Endothelial cell (in vitro differentiated cells): Measurements from ENCODE around the gene PLOD3. TPM values are rescaled to one million over a fixed set of nuclear protein-coding genes. Genes with fewer than 3 reads are reported as not detected.

Experiments used
- DNase-seq: peaks from one replicate; pipeline ENCODE4 v3.0.0; 2021; ENCODE audit warnings: low spot score
- H3K27ac Mint-ChIP-seq: one replicate; pipeline ENCODE4 v1.8.0; 2021; ENCODE audit warnings: mixed read lengths, inconsistent platforms; ENCODE audit not compliant: unreplicated experiment
- H3K27me3 Mint-ChIP-seq: one replicate; pipeline ENCODE4 v1.8.0; 2021; ENCODE audit warnings: mild to moderate bottlenecking, moderate library complexity, mixed read lengths, inconsistent platforms; ENCODE audit not compliant: unreplicated experiment
- H3K36me3 Mint-ChIP-seq: one replicate; pipeline ENCODE4 v1.8.0; 2021; ENCODE audit warnings: mild to moderate bottlenecking, low read depth, mixed read lengths, inconsistent platforms; ENCODE audit not compliant: unreplicated experiment
- H3K4me1 Mint-ChIP-seq: one replicate; pipeline ENCODE4 v1.8.0; 2021; ENCODE audit warnings: mild to moderate bottlenecking, mixed read lengths, inconsistent platforms; ENCODE audit not compliant: unreplicated experiment
- H3K4me3 Mint-ChIP-seq: one replicate; pipeline ENCODE4 v1.8.0; 2021; ENCODE audit warnings: mild to moderate bottlenecking, mixed read lengths, inconsistent platforms; ENCODE audit not compliant: unreplicated experiment
- H3K9me3 Mint-ChIP-seq: one replicate; pipeline ENCODE4 v1.8.0; 2021; ENCODE audit warnings: mixed read lengths, inconsistent platforms; ENCODE audit not compliant: unreplicated experiment
- CTCF ChIP-seq: fragments of 200-600 bp; sonication (generic); IDR thresholded peaks from one replicate; pipeline ENCODE4 v1.5.0; 2021; ENCODE audit warnings: antibody characterized with exemption; ENCODE audit not compliant: unreplicated experiment
- total RNA-seq: library from RNA; stranded (reverse); fragmentation: NEBNext Ultra II Directional; extraction: Animal tissue kit (Norgen Biotek cat#: 25700); gene quantifications from one replicate; pipeline ENCODE4 v1.2.1, GENCODE V29; 2021; ENCODE audit not compliant: unreplicated experiment

Gene PLOD3
- total RNA-seq, 1 donor from 2014 or later = 73.0 TPM

GRCh38 chr7:101195884-101196283, 21.5 kb downstream of the PLOD3 start:
- H3K27me3 Mint-ChIP-seq = peaks cover 12% of the 10 kb centered on the region
- no peaks in the 10 kb centered on the region for H3K36me3 Mint-ChIP-seq
- no peak overlapping the region for H3K27ac Mint-ChIP-seq
- no peak overlapping the region for H3K4me3 Mint-ChIP-seq
- DNase-seq = no peak
- H3K4me1 Mint-ChIP-seq = no peaks in the 10 kb centered on the region
- no peak for TF ChIP-seq CTCF
- H3K9me3 Mint-ChIP-seq = no peaks in the 10 kb centered on the region

GRCh38 chr7:101189109-101189508, 28.3 kb downstream of the PLOD3 start:
- Mint-ChIP-seq H3K27ac (no peak overlapping the region), H3K4me1 (no peaks in the 10 kb centered on the region), H3K27me3 (peaks cover 10% of the 10 kb centered on the region), H3K4me3 (no peak overlapping the region), H3K36me3 (no peaks in the 10 kb centered on the region), H3K9me3 (no peaks in the 10 kb centered on the region)
- DNase-seq = no peak
- TF ChIP-seq CTCF = no peak

GRCh38 chr7:101186844-101187428, 30.4 kb downstream of the PLOD3 start:
- Mint-ChIP-seq H3K4me3 (no peak overlapping the region), H3K27me3 (peaks cover 11% of the 10 kb centered on the region)
- TF ChIP-seq CTCF = no peak

GRCh38 chr7:101186194-101186593, 31.2 kb downstream of the PLOD3 start:
- Mint-ChIP-seq H3K4me3 (no peak overlapping the region), H3K36me3 (no peaks in the 10 kb centered on the region), H3K27ac (no peak overlapping the region), H3K9me3 (no peaks in the 10 kb centered on the region), H3K27me3 (peaks cover 8% of the 10 kb centered on the region), H3K4me1 (no peaks in the 10 kb centered on the region)
- no peak for DNase-seq
- TF ChIP-seq CTCF = no peak

More at GRCh38 chr7:101186844-101187428, 30.4 kb downstream of the PLOD3 start:
- H3K36me3 Mint-ChIP-seq = no peaks in the 10 kb centered on the region
- no peaks in the 10 kb centered on the region for H3K4me1 Mint-ChIP-seq
- DNase-seq = no peak
- H3K9me3 Mint-ChIP-seq = no peaks in the 10 kb centered on the region
- H3K27ac Mint-ChIP-seq = no peak overlapping the region

GRCh38 chr7:101185258-101185839, 32.0 kb downstream of the PLOD3 start:
- no peak for DNase-seq
- H3K36me3 Mint-ChIP-seq = no peaks in the 10 kb centered on the region
- H3K4me3 Mint-ChIP-seq = no peak overlapping the region
- H3K27ac Mint-ChIP-seq = no peak overlapping the region
- no peaks in the 10 kb centered on the region for H3K4me1 Mint-ChIP-seq
- H3K27me3 Mint-ChIP-seq = peaks cover 12% of the 10 kb centered on the region
- no peaks in the 10 kb centered on the region for H3K9me3 Mint-ChIP-seq
- no peak for TF ChIP-seq CTCF
